ENCODE data around the gene TBC1D5.

Gene TBC1D5

DNA sequence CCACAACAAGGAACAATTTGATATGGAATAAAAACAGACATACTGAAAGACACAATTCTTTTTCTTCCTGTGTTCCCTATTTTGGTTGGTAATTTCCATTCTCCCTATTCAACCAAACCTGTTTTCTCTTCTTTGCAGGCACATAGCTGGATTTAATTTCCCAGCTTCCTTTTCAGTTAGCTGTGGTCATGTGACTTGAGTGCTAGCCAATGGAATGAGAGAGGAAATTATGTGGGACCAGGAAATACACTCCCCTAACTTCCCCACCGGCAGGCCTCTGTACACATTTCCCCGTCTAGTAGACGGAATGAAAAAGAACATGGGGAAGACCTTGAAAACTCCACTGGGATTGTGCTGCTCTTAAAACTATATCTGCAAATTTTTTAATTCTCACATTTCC, 351.6 kb downstream of the TBC1D5 start:
- Histone ChIP-seq H3K4me3 (ENCODE audit: low read length) (no peak overlapping the region), H3K36me3 (ENCODE audit: control insufficient read depth, low read depth, low read length) (no peaks in the 10 kb centered on the region), H3K27me3 (ENCODE audit: control insufficient read depth, insufficient read depth, low read length) (no peaks in the 10 kb centered on the region), H3K27ac (ENCODE audit: low read length) (no peak overlapping the region), H3K9ac (ENCODE audit: low read length) (no peak overlapping the region), H3K4me1 (ENCODE audit: control insufficient read depth, low read depth, low read length) (peaks cover under 1% of the 10 kb centered on the region), H3K9me3 (ENCODE audit: control insufficient read depth, low read depth, low read length) (no peaks in the 10 kb centered on the region)

DNA sequence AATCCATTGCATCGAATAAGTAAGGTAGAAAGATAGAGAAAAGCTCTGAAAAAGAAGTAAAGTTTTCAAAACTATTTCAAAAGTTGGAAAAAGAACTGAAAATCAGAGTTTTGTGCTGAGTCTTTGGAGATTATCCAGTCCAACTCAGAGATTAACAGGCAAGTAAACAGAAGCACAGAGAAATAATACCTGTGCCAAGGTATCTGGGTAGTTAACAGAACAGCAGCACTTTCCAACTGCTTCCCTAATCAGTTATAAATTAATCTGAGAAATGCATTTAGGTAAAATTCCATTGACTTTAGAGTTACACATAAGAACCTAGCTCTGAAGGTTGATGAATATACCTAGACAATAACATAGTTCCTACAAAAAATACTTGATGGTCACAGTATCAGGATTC, 355.3 kb downstream of the TBC1D5 start:
- H3K36me3 ChIP-seq (ENCODE audit: control insufficient read depth, low read depth, low read length), result no peaks in the 10 kb centered on the region
- peaks cover 8% of the 10 kb centered on the region for H3K4me1 ChIP-seq (ENCODE audit: control insufficient read depth, low read depth, low read length)
- no peak overlapping the region for H3K27ac ChIP-seq (ENCODE audit: low read length)
- no peak overlapping the region for H3K4me3 ChIP-seq (ENCODE audit: low read length)
- H3K27me3 ChIP-seq (ENCODE audit: control insufficient read depth, insufficient read depth, low read length), result no peaks in the 10 kb centered on the region
- no peak overlapping the region for H3K9ac ChIP-seq (ENCODE audit: low read length)
- no peaks in the 10 kb centered on the region for H3K9me3 ChIP-seq (ENCODE audit: control insufficient read depth, low read depth, low read length)

DNA sequence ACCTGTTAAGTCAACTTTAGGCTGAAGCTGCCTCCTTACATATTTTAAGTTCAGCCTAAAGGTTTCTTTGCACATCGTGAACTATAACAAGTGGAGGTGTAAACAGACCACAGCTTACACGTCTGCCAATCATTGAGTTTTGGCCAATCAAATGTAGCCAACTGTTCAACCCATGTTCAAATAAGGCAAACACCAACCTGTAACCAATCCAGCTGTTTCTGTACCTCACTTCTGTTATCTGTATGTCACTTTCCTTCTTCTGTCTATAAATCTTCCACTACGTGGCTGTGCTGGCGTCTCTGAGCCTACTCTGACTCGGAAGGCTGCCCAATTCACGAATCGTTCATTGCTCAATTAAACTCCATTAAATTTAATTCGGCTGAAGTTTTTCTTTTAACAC, 356.0 kb downstream of the TBC1D5 start:
- no peak overlapping the region for H3K27ac ChIP-seq (ENCODE audit: low read length)
- no peak overlapping the region for H3K9ac ChIP-seq (ENCODE audit: low read length)
- H3K4me3 ChIP-seq (ENCODE audit: low read length), result no peak overlapping the region
- H3K9me3 ChIP-seq (ENCODE audit: control insufficient read depth, low read depth, low read length), result no peaks in the 10 kb centered on the region
- peaks cover 8% of the 10 kb centered on the region for H3K4me1 ChIP-seq (ENCODE audit: control insufficient read depth, low read depth, low read length)
- no peaks in the 10 kb centered on the region for H3K27me3 ChIP-seq (ENCODE audit: control insufficient read depth, insufficient read depth, low read length)
- H3K36me3 ChIP-seq (ENCODE audit: control insufficient read depth, low read depth, low read length), result no peaks in the 10 kb centered on the region

DNA sequence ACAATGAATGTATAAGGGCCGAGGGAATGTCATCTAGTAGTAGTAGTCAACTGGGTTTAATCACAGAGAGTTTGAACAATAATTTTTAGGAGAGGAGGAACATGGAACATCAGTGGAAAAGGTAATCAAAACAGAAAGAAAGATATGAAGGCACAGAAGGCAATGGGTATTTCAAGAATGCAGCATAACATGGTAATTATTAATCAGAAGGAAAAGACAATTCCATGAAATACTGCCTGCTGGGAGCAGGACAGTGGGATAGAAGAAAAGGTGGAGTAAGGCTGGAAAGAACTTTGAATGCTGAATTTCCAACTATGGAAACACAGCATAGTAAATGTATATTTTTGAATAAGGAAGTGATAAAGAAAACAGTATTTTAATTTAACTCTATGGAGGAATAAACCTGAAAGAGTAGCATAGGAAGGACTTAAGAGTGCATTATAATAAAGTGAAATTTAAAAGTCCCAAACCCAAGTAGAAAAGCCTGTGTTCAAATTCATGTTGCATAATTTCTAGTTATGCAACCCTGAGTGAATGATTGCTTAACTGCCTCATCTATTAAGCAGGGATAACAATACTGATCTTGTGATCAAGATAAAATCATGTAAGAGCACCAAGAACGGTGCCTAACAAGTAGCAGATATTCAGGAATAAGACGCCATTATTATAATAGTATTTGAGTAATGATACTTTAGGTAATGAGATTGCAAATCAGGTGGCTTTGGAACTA, 357.7 kb downstream of the TBC1D5 start:
- Histone ChIP-seq H3K9me3 (ENCODE audit: control insufficient read depth, low read depth, low read length) (no peaks in the 10 kb centered on the region), H3K4me1 (ENCODE audit: control insufficient read depth, low read depth, low read length) (peaks cover 8% of the 10 kb centered on the region), H3K4me3 (ENCODE audit: low read length) (no peak overlapping the region), H3K27me3 (ENCODE audit: control insufficient read depth, insufficient read depth, low read length) (no peaks in the 10 kb centered on the region), H3K9ac (ENCODE audit: low read length) (no peak overlapping the region), H3K27ac (ENCODE audit: low read length) (no peak overlapping the region), H3K36me3 (ENCODE audit: control insufficient read depth, low read depth, low read length) (no peaks in the 10 kb centered on the region)

DNA sequence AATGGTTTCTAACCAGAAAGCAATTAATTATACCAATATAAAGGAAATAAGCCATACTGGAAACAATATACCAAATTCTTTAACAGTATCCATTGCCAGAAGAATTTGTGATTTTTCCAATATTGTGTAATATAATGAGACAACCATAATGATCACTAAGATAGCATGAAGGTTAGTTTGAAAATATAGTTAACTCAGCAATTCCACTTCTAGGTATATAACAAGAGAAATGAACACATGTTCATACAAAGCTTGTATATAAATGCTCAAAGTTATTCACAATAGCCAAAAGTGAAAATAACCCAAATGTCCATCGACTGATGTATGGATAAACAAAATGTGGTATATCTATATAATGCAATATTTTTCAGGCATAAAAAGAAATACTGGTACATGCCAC, 369.1 kb downstream of the TBC1D5 start:
- no peaks in the 10 kb centered on the region for H3K36me3 ChIP-seq (ENCODE audit: control insufficient read depth, low read depth, low read length)
- no peaks in the 10 kb centered on the region for H3K4me1 ChIP-seq (ENCODE audit: control insufficient read depth, low read depth, low read length)
- no peak overlapping the region for H3K9ac ChIP-seq (ENCODE audit: low read length)
- H3K27ac ChIP-seq (ENCODE audit: low read length), result no peak overlapping the region
- no peaks in the 10 kb centered on the region for H3K27me3 ChIP-seq (ENCODE audit: control insufficient read depth, insufficient read depth, low read length)
- H3K4me3 ChIP-seq (ENCODE audit: low read length), result no peak overlapping the region
- no peaks in the 10 kb centered on the region for H3K9me3 ChIP-seq (ENCODE audit: control insufficient read depth, low read depth, low read length)

DNA sequence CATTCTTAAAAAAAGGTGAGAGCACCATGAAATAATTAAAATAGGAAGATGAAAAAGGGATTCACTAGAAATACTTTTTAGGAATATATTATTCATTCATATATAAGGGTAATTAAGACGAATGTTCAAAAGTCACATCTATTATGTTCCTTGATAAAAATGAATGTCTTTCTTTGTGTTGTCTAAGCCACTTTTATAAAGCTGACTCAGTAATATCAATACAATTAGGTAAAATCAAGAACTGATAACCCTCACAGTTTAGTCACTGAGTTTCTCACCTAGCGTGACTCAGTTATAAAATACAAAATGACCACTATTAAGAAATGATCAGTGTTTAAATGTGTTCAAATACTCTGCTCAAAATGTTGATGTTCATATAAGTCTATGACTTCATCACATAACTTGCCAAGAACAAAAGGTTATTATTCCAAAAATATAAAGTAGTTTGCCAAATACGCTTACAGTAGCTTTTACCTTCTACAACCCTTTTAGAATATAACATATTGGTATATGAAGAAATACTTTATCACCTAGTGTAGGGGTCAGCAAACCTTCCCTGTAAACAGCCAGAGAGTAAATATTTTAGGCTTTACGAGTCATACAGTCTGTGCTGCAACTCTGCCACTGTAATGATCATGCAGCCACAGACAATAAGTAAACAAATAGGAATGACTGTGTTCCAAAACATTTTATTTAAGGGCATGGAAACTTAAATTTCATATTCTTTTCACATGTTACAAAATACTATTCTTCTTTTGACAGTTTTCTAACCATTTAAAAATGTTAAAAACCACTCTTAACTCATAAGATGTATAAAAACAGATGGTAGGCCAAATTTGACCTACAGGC, 369.8 kb downstream of the TBC1D5 start:
- no peak overlapping the region for H3K27ac ChIP-seq (ENCODE audit: low read length)
- no peak overlapping the region for H3K4me3 ChIP-seq (ENCODE audit: low read length)
- H3K27me3 ChIP-seq (ENCODE audit: control insufficient read depth, insufficient read depth, low read length), result no peaks in the 10 kb centered on the region
- H3K9ac ChIP-seq (ENCODE audit: low read length), result no peak overlapping the region
- H3K9me3 ChIP-seq (ENCODE audit: control insufficient read depth, low read depth, low read length), result no peaks in the 10 kb centered on the region
- no peaks in the 10 kb centered on the region for H3K4me1 ChIP-seq (ENCODE audit: control insufficient read depth, low read depth, low read length)
- no peaks in the 10 kb centered on the region for H3K36me3 ChIP-seq (ENCODE audit: control insufficient read depth, low read depth, low read length)

DNA sequence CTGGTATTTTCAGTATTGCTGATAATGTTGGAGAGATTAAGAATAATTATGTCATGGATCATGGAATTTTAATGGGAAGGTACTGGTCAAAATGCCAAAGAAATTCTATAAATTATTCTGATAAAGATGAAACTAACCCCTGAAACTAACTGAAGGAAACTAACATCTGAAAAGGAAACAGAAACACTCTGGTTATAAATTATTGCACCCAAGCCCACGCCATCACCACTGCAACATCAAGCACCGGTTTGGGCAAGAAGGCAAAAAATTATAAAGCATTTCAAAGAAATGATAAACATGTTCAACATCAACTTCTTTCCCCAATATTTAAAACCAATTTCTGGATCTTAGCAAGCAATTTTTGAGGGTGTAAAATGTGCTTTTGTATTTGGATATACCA, 372.5 kb downstream of the TBC1D5 start:
- no peaks in the 10 kb centered on the region for H3K36me3 ChIP-seq (ENCODE audit: control insufficient read depth, low read depth, low read length)
- H3K9me3 ChIP-seq (ENCODE audit: control insufficient read depth, low read depth, low read length), result no peaks in the 10 kb centered on the region

DNA sequence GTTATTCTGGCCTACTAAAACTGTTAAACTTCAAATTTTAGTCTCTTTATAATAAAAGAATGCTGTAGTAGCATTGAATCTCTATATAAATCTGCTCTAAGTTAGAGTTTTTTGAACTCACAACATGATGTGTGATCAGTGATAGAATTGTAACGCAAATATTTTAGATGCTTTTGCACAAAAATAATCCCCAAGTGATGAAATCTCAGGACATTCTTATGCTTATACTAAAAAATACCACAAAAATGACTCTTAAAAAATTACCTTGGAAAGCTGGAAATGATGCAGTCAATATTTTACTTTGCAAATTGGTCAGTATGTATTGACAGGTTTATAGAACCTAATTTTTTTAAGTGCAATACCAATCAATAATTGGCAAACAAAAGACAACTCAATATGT, 375.3 kb downstream of the TBC1D5 start:
- H3K27ac ChIP-seq (ENCODE audit: low read length), result no peak overlapping the region
- no peaks in the 10 kb centered on the region for H3K4me1 ChIP-seq (ENCODE audit: control insufficient read depth, low read depth, low read length)
- no peak overlapping the region for H3K9ac ChIP-seq (ENCODE audit: low read length)
- no peaks in the 10 kb centered on the region for H3K27me3 ChIP-seq (ENCODE audit: control insufficient read depth, insufficient read depth, low read length)
- no peaks in the 10 kb centered on the region for H3K9me3 ChIP-seq (ENCODE audit: control insufficient read depth, low read depth, low read length)
- H3K36me3 ChIP-seq (ENCODE audit: control insufficient read depth, low read depth, low read length), result no peaks in the 10 kb centered on the region
- no peak overlapping the region for H3K4me3 ChIP-seq (ENCODE audit: low read length)

More for the DNA sequence above, 372.5 kb downstream of the TBC1D5 start:
- Histone ChIP-seq H3K9ac (ENCODE audit: low read length) (no peak overlapping the region), H3K4me1 (ENCODE audit: control insufficient read depth, low read depth, low read length) (no peaks in the 10 kb centered on the region), H3K27me3 (ENCODE audit: control insufficient read depth, insufficient read depth, low read length) (no peaks in the 10 kb centered on the region), H3K27ac (ENCODE audit: low read length) (no peak overlapping the region), H3K4me3 (ENCODE audit: low read length) (no peak overlapping the region)

DNA sequence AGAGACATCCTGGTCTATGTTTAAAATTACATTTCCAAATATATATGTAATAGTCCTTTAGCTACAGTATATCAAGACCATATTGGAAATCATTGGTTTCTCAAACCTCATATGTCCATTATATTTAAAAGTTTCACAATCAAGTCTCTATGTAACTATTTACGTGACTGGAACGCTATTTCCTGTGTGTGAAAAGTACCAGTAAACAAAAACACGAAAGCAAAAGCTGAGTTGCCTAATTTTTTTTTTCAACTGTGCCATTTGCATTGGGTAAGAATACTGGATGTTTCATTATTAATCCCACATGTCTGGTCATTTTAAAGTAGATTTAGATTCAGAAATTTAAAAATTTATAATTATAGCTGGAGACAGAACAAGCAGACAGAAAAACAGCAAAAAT, 381.4 kb downstream of the TBC1D5 start:
- peaks cover 9% of the 10 kb centered on the region for H3K4me1 ChIP-seq (ENCODE audit: control insufficient read depth, low read depth, low read length)
- H3K9me3 ChIP-seq (ENCODE audit: control insufficient read depth, low read depth, low read length), result no peaks in the 10 kb centered on the region
- no peaks in the 10 kb centered on the region for H3K27me3 ChIP-seq (ENCODE audit: control insufficient read depth, insufficient read depth, low read length)
- no peak overlapping the region for H3K4me3 ChIP-seq (ENCODE audit: low read length)
- H3K27ac ChIP-seq (ENCODE audit: low read length), result no peak overlapping the region
- no peaks in the 10 kb centered on the region for H3K36me3 ChIP-seq (ENCODE audit: control insufficient read depth, low read depth, low read length)
- no peak overlapping the region for H3K9ac ChIP-seq (ENCODE audit: low read length)

DNA sequence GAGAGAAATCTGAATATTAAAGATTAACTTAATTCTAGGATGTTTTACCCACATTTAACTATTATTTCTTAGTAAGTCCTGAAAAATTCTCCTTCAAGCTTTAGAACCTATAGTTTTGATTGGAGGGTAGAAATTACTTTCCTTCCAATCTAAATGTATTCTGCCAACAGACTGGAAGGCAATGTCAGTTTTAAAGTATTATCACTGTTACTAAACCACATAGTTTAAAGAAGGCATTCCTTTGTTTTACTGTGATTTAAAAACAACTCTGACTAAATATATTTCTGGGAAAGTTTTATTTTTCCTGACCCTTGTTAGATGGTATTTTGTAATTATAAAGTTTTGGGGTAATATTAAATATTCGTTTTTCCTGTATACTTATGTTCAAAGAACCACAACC, 382.5 kb downstream of the TBC1D5 start:
- H3K36me3 ChIP-seq (ENCODE audit: control insufficient read depth, low read depth, low read length), result no peaks in the 10 kb centered on the region
- H3K9ac ChIP-seq (ENCODE audit: low read length), result no peak overlapping the region
- H3K9me3 ChIP-seq (ENCODE audit: control insufficient read depth, low read depth, low read length), result no peaks in the 10 kb centered on the region
- H3K4me3 ChIP-seq (ENCODE audit: low read length), result no peak overlapping the region
- H3K27ac ChIP-seq (ENCODE audit: low read length), result no peak overlapping the region
- no peaks in the 10 kb centered on the region for H3K27me3 ChIP-seq (ENCODE audit: control insufficient read depth, insufficient read depth, low read length)
- H3K4me1 ChIP-seq (ENCODE audit: control insufficient read depth, low read depth, low read length), result peaks cover 9% of the 10 kb centered on the region

DNA sequence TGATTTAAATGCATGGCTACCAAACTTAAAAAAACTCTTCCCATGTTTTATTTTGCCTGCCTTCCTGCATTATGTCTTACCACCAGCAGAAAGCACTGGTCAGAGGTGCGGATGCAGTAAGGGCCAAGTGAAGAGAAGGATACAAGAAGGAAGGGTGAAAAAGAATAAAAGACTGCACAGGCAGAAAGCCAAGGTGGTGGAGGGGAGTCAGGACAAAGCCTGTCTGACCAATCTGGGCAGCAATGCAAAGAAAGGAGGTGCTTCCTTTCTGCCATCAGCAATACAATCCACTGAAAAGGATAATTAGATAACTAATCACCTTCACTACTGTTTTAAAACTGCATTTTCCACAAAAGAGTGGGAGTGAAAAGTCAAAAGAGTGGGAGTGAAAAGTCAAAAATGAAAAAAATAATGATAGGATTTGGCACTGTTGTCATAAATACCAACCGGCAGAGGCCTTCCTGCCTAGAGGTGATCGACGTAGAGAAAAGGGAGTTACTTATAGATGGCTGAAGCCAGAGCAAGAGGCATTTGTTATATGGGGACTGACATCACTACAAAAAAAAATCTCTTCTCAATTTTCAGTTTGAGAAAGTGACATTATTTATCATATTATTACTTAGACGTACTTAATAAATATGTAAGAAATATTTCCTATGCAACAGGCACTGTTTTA, 385.3 kb downstream of the TBC1D5 start:
- no peak overlapping the region for H3K27ac ChIP-seq (ENCODE audit: low read length)
- no peak overlapping the region for H3K9ac ChIP-seq (ENCODE audit: low read length)
- H3K9me3 ChIP-seq (ENCODE audit: control insufficient read depth, low read depth, low read length), result no peaks in the 10 kb centered on the region
- no peaks in the 10 kb centered on the region for H3K36me3 ChIP-seq (ENCODE audit: control insufficient read depth, low read depth, low read length)
- H3K4me1 ChIP-seq (ENCODE audit: control insufficient read depth, low read depth, low read length), result peaks cover 9% of the 10 kb centered on the region
- no peak overlapping the region for H3K4me3 ChIP-seq (ENCODE audit: low read length)
- H3K27me3 ChIP-seq (ENCODE audit: control insufficient read depth, insufficient read depth, low read length), result no peaks in the 10 kb centered on the region
